ENCODE data around the gene ZHX3.
"Not testable (repeated sequence)": the region's sequence is repeated elsewhere in the genome, so short reads cannot be mapped to it uniquely, and the experiment has no call there.

Gene ZHX3

GRCh38 chr20:41134362-41135186 is 183.0 kb downstream of the ZHX3 start:
- no peak for DNase-seq (ENCODE audit: low read depth)

- DNase-seq (ENCODE audit: low read depth): no peak
These were observed 183.7 kb downstream of the ZHX3 start for GRCh38 chr20:41133709-41134361.

DNA sequence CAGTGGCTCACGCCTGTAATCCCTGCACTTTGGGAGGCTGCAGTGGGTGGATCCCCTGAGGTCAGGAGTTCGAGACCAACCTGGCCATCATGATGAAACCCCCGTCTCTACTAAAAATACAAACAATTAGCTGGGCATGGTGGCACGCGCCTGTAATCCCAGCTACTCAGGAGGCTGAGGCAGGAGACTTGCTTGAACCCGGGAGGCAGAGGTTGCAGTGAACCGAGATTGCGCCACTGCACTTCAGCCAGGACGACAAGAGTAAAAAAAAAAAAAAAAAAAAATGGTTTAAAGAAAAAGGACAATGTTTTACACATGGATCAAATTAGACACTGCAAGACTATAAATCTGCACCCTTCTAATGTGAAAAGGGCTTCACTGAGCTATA is 185.1 kb downstream of the ZHX3 start:
- not testable (repeated sequence) for DNase-seq (ENCODE audit: low read depth)

DNA sequence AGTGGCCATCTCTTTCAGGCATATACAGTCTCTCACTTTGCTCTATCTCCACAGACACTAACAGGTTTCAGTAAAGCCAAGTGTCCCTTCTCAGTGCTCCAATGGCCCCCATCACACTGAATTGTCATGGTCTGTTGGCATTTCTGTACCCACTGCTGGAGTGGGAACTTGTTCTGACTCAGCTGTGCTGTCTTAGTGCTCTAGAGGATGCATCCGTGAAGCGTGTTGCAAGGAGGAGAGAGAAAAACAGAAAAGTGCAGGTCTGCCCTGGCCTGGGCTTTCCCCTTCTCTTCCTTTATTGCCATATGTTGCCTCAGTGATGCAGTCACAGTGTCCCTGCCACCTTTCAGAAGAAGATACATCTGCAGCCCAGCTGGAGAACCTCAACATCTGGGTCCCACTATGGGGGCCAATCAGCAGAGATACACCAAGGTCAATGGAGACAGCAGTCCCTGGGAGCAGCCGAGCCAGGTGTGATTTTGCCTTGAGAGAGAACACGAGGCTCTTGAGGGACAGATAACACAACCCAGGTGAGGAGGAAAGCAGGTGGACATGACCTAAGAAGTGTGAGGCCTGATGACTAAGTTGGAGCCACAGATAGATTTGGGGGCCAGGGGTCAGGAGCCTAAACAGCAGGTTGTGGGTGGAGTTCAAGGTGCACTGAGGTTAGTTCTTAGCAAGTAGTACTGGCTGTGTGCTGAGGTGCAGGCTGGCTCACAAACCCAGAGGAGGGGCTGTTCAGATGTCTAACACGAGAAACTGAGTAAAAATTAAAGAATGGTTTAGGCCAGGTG is 185.7 kb downstream of the ZHX3 start:
- DNase-seq (ENCODE audit: low read depth): no peak

Measured in CMK (cell line).